Measurements from ENCODE around the gene EXTL1.
"Not testable (repeated sequence)": the region's sequence is repeated elsewhere in the genome, so short reads cannot be mapped to it uniquely, and the experiment has no call there.

EXTL1 gene, protein sequence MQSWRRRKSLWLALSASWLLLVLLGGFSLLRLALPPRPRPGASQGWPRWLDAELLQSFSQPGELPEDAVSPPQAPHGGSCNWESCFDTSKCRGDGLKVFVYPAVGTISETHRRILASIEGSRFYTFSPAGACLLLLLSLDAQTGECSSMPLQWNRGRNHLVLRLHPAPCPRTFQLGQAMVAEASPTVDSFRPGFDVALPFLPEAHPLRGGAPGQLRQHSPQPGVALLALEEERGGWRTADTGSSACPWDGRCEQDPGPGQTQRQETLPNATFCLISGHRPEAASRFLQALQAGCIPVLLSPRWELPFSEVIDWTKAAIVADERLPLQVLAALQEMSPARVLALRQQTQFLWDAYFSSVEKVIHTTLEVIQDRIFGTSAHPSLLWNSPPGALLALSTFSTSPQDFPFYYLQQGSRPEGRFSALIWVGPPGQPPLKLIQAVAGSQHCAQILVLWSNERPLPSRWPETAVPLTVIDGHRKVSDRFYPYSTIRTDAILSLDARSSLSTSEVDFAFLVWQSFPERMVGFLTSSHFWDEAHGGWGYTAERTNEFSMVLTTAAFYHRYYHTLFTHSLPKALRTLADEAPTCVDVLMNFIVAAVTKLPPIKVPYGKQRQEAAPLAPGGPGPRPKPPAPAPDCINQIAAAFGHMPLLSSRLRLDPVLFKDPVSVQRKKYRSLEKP

DNA sequence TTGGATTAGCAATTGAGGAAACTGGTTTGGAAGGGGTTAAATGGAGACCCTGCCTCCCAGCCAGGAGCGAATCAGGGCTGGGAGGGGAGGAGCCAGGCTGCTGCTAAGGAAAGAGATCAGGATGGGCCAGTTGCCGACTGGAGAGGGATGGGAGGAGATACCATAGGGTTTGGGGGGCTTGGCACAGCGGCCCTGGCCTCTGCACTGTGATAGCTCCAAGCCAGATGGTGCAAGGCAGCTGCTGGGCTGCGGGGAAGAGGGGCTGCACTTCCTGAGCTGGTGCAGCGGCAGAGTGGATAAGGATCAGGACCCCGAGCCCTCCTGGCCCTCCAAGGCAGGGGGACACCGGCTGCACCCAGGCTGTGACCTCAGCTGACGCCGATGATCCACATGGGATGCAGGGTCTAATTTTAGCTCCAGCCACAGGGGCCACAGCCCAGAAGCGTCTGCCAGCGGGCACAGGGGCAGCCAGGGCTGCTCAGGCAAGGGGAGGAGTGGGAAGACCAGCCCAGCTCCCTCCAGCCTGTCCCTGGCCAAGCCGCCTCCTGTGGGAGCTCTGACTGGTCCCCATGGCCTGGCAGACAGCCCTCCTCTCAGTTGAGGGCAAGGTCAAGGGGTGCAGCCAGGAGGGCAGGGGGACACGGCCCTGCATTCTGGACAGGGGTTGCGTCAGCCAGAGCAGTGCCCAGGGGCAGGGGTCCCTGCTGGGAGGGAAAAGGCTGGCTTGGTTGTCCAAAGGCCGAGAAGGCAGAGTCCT is at the start of gene EXTL1:
Gene EXTL1 (plus strand): TSS at position 129 of the 757 bp plus-strand sequence. CDS start 872 bp downstream, outside the sequence.
- DNase-seq (ENCODE audit: low spot score) = peak; percentile 96

DNA sequence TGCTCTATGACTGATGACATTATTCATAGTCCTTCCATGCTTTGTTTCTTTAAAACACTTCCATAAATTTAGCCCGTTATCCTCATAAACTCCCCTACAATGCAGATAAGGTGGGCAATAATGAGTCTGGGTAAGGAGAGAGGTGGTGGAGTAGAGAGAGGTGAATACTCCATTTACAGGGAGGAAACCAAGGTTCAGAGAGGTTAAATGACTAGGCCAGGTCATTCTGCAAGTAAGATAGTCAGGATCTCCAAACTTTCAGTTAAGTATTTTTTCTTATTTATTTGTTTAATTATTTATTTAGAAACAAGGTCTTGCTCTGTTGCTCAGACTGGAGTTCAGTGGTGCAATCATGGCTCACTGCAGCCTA is 49.8 kb upstream of the EXTL1 start:
- DNase-seq (ENCODE audit: low spot score) = no peak

DNA sequence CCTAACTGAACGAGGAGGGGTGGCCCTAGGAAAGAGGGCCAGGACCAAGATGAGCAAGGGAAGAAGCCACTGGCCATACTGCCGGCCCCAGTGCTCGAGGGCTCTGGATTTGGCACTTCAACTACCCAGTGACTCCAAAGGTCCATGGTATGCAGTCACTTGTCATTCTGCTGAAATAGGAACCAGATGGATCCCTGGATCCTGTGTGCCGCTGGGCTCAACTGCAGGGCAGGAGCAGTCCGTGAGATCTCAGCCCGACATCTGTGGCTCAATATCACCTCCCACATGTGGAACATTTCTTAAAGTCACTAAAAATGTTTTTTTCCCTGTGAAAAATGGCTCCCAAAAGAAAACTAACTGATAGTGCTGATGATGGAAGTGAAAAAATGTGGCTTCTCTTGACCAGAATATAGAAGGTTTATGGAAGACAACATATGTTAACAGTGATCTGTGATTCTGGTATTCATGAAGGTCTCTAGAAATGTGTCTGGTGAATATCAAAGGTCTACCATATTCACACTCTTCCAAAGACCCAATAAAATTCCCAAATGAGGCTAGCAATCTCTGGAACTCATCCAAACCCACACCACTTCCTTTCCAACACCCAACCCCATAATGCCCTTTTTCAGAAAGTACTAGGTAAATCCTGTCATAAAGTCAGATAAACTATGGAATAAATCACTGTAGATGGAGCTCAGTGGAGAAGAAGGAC is 47.8 kb upstream of the EXTL1 start:
- DNase-seq (ENCODE audit: low spot score) = no peak

DNA sequence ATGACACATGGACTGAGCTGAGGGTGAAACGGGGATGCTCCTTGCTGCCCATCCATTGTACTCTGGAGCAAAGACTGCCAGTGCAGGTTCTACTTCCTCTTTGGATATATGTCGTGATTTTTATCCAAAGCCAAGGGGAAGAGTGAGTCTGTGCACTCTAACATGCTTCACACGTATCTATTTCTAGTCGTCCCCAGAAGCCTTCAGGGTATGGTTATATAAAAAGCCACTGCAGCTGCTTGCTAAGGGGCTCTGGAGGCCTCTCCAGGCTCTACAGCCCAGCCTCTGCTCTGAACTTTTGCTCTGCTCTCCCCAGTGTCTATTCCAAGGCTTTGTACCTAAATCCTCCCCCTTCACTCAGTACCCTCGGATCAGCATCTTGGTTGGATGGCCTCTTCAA is 43.8 kb upstream of the EXTL1 start:
- no peak for DNase-seq (ENCODE audit: low spot score)

DNA sequence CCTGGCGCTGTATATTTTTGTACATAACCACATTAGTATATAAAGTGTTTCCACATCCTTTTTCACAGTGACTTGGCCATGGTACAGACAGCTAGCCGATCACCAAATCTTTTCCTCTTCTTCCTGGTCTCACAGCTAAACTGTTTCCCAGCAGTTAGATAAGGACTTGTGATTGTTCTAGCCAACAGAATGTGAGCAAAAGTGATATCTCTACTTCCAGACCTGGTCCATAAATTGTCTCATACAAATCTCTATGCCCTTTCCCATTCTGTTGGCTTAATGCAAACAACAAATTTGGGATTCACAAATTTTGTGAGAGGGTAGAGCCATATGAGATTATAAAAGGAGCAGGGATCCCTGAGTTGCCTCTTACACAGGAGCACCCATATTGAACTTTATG is 43.2 kb upstream of the EXTL1 start:
- no peak for DNase-seq (ENCODE audit: low spot score)

DNA sequence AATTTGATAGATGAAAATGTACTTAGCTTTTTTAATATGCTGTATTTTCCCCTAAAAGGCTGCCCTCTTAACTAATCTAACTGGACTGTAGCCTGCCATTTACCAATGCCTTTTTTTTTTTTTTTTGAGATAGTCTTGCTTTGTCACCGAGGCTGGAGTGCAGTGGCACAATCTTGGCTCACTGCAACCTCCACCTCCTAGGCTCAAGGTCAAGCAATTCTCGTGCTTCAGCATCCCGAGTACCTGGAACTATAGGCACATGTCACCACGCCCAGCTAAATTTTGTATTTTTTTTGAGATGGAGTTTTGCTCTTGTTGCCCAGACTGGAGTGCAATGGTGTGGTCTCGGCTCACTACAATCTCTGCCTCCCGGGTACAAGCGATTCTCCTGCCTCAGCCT is 42.4 kb upstream of the EXTL1 start:
- DNase-seq (ENCODE audit: low spot score) = no peak

DNA sequence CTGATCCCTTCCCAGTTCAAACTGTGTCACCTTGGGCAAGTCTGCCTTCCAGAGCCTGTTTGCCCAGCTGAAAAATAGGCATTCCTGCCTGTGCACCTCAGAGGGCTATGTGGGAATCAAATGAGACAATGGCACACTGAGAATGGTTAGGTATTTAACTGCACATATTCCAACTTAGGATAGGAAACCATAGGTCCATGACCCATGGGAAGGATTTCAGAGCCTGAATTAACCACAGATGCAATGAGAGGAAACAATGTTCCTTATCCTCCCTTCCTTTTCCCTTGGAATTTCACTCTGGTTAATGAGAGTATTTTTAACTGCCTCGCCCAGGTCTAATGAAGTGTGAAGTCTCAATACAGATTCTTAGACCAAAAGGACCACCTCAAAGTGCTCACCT is 36.4 kb upstream of the EXTL1 start:
- no peak for DNase-seq (ENCODE audit: low spot score)

DNA sequence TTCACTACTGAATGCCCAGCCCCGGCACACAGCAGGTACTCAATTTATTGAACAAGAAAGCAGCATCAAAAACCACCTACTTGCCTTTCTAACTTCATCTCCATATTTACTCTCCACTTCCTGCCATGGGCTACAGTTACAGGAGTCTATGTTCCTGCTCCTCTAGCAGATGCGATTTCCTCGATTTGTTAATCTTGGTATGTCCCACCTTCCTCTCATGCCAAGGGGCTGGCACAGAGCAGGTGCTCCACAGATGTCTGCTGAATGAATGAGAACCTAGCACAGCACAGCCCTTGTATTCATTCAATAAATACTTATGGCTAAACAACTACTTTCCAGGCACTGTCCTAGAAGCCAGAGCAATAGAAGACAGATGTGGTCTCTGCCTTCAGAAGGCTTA is 35.9 kb upstream of the EXTL1 start:
- DNase-seq (ENCODE audit: low spot score) = no peak

DNA sequence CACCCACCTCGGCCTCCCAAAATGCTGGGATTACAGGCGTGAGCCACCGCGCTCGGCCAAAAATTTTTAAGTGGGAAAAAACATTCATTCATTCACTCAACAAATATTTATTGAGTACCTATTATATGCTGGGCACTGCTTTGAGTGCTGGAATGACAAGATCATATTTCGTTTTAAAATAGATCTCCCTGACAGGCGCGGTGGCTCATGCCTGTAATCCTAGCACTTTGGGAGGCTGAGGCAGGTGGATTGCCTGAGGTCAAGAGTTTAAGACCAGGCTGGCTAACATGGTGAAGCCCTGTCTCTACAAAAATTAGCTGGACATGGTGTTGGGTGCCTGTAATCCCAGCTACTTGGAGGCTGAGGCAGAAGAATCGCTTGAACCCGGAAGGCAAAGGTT is 34.8 kb upstream of the EXTL1 start:
- not testable (repeated sequence) for DNase-seq (ENCODE audit: low spot score)

DNA sequence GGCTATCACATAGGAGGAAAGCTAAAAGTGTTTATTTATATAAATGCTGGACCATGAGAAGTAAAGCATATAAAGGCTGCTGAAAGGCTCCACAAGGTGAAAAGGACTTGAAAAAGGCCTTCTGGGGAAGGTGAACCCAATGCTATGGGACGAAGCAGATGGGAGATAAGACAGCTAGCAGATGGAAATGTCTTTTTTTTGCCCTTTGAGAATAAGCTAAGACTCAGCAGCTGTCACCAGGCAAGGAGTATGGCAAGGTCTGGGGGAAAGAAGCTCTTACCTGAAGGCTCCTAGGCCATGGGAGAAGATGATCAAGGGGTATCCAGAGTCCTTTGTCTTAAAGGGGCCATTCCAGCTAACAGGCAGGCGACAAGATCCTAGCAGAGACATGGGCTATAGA is 33.6 kb upstream of the EXTL1 start:
- DNase-seq (ENCODE audit: low spot score) = no peak

DNA sequence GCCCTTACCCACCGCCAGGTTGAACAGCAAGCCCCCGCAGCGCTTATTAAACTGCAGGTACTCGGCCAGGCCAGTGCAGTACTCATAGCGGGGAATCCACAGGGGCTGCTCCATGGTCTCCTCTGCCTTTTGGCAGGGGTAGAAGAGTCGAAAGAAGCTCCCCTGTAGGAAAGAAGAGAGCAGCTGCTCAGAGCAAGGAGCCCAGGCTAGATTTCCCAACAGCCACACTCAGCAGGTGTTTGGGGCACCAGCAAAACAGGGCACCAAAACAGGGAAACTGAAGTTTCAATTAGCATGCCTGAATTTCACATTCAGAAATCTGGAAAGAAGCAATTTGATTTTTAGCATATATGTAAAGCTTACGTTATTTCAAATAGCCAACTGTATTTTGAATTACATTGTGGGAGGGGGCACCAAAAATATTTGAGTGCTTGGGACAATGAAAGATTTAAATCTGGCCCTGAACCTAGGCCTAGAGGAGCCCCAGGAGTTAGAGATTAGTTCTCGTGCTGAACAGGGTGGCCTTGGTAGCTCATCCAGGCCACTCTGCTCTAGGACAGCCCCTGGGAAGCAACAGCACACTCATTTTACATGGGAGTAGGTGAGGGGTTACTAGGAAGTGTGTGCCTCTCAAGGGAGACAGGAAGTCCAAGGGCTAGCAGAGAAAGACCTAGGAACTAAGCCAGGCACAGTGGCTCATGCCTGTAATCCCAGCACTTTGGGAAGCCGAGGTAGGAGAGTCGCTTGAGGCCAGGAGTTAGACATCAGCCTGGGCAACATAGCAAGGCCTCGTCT is 31.9 kb upstream of the EXTL1 start:
- DNase-seq (ENCODE audit: low spot score) = no peak

DNA sequence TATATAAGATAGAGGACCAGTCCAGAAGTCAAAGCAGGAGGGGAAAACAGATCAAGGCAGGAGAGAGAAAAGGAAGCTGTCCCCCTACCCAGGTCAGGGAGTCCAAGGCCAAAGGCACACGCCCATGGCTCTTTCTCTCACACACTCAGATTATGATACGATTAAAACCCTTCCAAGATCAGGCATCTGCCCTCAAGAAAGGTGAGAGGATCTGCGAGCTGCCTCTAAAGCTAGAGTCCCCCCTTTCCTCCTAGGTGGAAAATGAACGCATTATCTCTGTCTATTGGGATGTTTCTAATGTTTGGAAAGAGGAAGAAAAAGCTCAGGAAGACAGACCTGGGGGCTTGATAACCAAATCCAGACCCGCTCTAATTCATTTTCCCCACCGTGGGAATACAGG is 31.3 kb upstream of the EXTL1 start:
- no peak for DNase-seq (ENCODE audit: low spot score)

DNA sequence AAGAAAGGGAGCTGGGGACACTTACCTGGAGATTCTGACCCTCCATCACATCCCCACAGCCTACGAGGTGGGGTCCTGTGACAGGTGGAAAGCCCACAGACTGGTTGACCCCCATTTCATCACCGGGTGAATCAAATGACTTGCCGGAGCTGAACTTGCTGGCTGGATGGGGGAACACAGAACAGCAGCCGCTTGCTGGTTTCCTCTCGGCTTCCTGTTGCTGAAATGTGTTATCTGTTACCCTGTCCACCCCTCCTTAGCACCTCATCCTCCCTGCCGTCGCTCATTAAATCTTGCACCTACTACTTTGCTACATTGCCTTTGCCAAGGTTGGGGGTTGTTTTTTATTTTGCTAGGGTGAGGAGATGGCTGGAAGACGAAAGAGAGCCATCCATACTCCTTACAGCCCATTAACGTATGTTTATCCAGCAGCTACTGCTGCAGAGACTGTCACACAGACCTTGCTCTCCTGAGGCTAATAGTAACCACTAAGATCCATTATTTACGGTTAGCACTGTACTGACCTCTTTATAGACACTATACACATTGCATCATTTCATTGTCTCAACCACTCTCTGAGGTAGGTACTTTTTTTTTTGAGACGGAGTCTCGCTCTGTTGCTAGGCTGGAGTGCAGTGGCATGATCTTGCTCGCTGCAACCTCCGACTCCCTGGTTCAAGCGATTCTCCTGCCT is 30.7 kb upstream of the EXTL1 start:
- DNase-seq (ENCODE audit: low spot score) = no peak

DNA sequence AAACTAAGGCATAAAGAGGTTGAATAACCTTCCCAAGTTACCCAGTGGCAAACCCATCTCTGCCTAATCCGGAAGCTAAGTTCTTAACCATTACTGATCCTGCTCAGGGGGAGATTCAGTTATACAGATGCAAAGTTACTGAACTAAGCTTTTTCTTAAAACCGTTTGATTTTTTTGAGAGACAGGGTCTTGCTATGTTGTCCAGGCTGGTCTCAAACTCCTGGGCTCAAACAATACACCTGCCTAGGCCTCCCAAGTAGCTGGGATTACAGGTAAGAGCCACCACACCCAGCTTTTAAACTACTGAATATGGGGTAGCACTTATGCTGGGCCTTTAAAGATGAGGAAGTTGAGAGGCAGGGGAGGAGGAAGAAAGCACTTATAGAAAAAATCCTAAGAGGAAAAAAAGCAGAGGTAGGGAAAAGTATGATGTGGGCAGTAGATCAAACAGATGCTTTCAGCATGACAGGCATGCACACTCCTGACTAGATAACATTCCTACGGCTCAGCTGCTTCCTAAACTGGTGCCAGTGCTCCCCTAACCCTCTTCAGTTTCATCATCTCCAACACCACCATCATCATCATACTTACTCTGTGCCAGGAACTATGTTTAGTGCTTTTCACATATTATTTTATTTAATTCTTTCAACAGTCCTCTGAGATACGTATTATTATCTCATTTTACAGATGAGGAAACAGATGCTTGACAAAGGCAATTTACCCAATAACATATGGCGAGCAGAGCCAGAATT is 29.5 kb upstream of the EXTL1 start:
- DNase-seq (ENCODE audit: low spot score) = no peak

DNA sequence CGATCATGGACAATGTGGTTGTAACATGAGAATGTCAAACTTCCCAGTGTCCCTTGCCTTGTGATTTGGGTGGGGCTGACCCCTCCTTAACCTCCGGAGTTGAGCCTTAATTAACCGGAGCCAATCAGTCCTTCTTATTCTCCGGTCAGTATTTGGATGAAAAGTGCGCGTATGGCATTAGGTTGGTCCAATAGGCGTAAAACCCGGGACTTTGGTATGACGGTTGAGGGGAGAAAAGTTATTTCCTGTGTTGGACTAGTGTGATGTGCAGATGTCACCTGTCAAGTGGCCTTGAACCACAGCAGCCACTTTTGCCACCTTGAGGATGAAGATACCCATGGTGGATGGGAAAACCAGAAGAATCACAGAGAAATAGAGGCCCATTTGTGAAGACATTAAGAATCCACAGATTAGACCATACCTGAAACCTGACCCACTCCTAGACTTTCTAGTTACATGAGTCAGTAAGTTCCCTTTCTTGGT is 28.8 kb upstream of the EXTL1 start:
- no peak for DNase-seq (ENCODE audit: low spot score)

DNA sequence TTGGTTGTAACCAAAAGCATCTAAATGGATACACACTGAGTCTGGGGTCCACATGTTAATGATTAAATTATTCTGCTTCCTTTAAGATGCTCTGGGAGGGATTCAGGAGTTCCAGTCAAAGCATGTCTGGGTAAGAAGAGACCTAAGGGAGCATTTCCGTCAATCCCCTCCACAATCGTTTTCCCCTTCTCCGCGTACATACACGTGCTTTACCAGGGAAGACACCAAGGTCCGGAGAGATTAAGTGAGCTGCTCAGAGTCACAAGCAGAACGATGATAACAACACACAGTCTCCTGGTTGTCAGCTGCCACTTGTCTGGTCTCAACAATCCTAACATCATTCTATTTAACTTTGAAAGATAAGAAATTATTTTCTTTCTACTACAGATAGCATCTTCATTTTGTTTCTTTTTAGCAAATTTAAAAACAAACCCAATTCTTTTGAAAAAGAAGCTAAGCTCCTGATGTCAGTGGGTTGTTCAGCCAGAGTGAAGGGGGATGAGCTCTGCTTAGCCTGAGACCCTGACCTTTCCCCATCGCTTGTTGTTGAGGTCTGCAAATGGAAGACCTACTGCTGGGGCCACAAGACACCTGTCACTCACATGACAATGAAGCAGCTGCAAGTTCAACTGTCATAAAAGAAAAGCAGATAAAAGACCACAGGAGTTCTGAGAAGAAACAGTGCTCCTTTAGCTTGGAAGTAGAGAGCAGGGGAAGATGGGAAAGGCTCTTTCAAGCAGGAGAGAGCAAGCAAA is 28.2 kb upstream of the EXTL1 start:
- peak; percentile 44 for DNase-seq (ENCODE audit: low spot score)

DNA sequence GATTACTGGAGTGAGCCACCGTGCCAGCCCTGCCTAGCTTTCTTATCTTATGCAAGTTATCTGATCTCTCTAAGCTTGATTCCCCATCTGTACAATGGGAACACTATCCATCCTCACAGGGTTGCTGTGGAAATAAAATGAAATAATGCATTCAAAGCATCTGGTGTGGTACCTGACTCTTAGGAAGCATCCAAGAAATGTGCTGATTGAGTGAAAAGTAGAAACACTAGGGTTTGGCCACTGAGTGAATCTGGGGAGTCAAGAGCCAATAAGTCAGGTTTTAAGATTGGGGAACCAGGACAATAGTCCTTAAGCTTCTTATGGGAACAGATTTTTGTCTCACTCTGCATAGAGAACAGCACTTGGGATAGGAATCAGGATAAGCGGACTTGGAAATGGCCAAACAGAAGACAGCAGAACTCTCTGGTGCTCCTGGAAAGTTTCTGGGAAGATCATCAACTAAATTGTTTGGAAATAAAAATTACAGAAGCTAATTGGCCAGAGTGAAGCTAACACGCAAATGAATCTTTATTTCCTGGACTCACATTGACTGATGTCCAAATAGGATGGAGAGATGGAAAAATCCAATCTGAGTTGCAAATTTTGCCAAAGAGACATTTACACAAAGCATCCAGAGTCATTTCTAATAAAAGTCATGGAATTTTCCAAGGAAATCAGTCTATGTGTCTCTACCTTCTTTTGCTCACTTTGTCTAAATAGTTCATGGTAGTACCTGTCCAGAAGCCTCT is 27.0 kb upstream of the EXTL1 start:
- DNase-seq (ENCODE audit: low spot score) = no peak
